HG02938 (cell line): ENCODE measurements around the gene CPD.
"Not testable (repeated sequence)": the region's sequence is repeated elsewhere in the genome, so short reads cannot be mapped to it uniquely, and the experiment has no call there.

ENCODE experiments used
- ATAC-seq: cut with Tn5 transposase; IDR thresholded peaks from one replicate; pipeline ENCODE4 v1.9.1; 2021; ENCODE audit warnings: mild to moderate bottlenecking, moderate library complexity; ENCODE audit not compliant: unreplicated experiment

The CPD gene

GRCh38 chr17:30424471-30424870, 45.7 kb downstream of the CPD start:
- no peak for ATAC-seq

DNA sequence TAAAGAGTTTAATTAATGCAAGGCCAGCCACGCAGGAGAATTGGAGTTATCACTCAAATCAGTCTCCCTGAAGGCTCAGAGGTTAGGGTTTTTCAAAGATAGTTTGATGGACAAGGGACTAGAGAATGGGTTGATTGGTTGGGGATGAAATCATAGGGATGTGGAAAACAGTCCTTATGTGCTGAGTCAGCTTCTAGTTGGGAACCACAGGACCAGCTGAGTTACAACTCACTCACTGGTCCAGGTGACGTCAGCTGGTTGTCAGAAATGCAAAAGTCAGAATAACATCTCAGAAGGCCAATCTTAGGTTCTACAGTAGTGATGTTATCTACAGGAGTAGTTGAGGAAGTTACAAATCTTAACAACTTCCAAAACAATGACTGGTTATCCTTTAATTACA, 47.6 kb downstream of the CPD start:
- ATAC-seq = no peak

DNA sequence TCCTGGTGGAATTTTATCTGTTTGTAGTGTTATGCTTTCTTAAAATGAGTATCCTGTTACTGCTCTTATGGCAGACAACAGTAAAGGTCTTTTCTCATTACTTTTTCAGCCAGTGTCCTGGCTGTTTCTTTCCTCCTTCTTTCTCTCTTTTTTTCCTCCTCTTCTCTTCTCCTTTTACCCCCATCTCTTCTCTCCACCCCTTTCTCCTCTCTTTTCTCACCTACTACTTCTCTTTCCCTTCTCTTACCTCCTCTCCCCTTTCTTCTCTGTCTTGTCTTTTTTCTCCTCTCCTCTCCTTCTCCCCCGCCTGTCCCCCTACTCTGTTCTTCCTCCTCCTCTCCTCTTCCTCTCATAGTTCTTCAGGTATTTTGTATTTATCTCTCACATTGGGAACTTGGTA, 48.9 kb downstream of the CPD start:
- no peak for ATAC-seq

DNA sequence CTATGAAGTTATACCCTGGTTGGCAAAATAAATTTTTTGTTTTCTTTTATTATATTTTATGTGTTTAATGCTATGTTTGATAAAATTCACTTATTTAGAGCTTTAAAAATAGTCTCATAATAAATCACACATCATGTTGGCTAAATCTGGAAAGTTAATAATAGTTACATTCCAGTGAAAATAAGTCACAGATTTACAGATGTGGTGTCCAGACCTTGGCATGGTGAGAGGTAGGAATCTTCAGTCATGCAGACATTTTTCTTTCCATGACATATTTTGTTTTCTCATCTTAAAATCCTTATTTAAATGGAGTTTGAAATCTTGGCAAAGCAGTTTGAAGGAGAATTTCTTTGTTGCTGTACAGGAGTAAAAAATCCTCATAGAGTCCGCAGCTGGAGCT, 50.4 kb downstream of the CPD start:
- no peak for ATAC-seq

DNA sequence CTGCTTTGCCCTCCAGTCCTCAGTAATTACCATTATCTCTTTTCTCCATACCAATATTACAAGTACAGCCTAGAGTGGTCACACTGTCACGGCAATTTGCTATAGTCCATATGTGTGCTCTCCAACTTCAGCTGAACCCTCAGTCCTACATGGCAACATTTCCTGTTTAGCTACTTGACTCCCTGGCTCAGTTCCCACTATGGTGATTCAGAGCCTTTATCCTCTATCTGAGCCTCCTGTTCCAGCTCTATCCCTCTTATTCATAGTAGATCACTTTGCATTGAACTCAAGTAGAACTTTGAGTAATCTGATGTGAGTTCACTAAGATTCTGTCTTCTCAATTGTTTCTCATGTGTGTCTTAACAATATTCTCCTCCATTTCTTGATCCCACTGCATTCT, 54.8 kb downstream of the CPD start:
- ATAC-seq = no peak

GRCh38 chr17:30436729-30437128, 58.0 kb downstream of the CPD start:
- ATAC-seq = no peak

- ATAC-seq = no peak
Observed at GRCh38 chr17:30443721-30444120, 65.0 kb downstream of the CPD start.

DNA sequence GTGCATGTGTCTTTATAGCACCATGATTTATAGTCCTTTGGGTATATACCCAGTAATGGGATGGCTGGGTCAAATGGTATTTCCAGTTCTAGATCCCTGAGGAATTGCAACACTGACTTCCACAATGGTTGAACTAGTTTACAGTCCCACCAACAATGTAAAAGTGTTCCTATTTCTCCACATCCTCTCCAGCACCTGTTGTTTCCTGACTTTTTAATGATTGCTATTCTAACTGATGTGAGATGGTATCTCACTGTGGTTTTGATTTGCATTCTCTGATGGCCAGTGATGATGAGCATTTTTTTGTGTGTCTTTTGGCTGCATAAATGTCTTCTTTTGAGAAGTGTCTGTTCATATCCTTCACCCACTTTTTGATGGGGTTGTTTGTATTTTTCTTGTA, 67.9 kb downstream of the CPD start:
- ATAC-seq = not testable (repeated sequence)

- ATAC-seq = no peak
Observed at GRCh38 chr17:30449480-30449879, 70.8 kb downstream of the CPD start.

GRCh38 chr17:30450125-30451027, 71.6 kb downstream of the CPD start:
- no peak for ATAC-seq

GRCh38 chr17:30454635-30455034, 75.9 kb downstream of the CPD start:
- no peak for ATAC-seq

DNA sequence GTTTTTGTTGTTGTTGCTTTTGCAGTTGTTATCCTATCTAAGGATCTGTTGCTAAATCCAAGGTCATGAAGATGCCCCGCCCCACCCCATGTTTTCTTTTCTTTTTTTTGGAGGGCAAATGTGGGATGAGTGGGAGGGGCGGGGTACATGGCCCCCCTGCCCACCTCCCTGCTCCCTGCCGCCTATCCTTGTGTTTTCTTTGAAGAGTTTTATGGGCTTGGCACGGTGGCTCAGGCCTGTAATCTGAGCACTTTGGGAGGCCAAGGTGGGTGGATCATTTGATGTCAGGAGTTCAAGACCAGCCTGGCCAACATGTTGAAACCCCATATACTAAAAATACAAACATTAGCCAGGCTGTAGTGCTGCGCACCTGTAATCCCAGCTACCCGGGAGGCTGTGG, 79.6 kb downstream of the CPD start:
- ATAC-seq = no peak

DNA sequence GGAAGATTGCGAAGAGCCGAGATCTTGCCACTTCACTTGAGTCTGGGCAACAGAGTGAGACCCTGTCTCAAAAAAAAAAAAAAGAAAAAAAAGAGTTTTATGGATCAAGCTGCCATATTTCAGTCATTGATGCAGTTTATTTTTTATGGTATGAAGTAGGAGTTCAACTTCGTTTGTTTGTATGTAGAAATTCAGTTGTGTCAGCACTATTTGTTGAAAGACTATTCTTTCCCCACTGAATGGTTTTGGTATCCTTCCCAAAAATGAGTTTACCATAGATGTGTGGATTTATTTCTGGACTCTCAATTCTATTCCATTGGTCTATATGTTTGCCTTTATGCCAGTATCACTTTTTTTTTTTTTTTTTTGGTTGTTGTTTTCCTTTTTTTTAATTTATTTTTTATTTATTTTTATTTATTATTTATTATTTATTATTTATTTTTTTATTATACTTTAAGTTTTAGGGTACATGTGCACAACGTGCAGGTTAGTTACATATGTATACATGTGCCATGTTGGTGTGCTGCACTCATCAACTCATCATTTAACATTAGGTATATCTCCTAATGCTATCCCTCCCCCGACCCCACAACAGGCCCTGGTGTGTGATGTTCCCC, 80.2 kb downstream of the CPD start:
- not testable (repeated sequence) for ATAC-seq

- ATAC-seq = no peak
Observed at GRCh38 chr17:30468465-30468864, 89.7 kb downstream of the CPD start.

DNA sequence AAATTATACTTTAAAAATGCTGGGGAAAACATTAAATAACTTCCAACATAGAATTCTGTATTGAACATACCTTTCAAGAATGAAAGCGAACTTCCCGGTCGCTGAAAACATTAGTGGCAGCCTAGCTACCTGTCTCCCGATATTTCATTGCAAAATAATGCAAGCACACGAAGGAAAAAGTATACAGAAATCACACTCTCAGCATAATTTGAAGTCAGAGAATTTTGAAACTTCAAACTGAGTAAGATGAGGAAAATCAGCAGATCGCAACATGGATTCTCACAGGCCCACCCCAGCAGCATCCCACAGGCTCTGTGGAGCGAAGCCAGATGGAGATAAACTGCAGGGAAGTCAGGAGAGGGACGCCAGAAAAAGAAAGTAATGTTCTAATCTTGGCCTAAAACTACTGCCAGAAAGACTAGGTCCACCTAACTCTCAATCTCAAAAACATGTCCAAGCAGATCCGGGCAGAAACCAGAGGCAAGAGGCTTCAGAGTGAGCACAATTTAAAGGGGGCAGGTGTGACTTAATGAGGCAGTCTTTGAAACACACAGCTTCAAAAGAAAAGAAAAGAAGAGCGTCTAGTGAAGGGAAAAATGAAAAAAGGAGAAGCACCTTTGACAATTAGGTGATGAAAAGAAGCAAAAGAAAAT, 93.6 kb downstream of the CPD start:
- ATAC-seq = no peak

- ATAC-seq = no peak
Observed at GRCh38 chr17:30475206-30475605, 96.5 kb downstream of the CPD start.

- no peak for ATAC-seq
Observed at GRCh38 chr17:30476726-30477082, 98.0 kb downstream of the CPD start.

- peak; percentile 84 for ATAC-seq
Observed at GRCh38 chr17:30477083-30477773, 98.5 kb downstream of the CPD start, which contains the start of gene GOSR1. GOSR1 (plus strand) TSS chr17:30477408; CDS start chr17:30477434, 26 bp downstream.

DNA sequence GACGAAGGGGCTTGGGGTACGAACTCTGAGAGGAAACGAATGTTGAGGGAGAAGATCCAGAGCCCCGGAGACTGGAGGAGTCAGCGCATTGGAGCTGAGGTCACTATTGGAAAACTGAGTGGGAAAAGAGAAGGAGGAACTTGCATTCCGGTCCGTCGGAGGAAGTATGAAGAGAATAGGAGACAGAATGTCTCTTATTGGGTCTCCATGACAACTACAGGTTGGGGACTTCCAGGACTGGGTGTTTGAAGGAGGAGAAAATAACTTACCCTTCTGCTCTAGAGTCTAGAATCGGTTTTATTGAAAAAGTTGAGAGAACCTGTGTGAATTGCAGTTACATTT, 99.0 kb downstream of the CPD start:
- no peak for ATAC-seq

DNA sequence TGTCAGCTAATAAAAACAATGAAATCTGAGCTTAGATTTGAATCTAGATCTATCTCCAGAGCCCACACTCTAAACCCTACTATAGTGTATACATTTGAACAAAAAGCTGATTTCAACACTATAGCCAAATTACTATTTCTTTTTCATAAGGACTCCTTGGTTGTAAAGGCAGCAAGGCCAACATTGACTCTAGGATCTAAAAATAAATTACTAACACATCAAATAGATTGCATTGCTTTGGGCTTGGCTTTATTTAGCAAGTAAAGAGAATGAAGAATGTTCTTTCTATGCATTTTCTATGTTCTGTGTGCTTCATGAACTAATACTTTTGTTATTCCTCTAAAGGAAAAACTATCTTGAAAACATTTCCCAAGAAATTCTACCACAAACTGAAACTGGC, 103.8 kb downstream of the CPD start:
- no peak for ATAC-seq

DNA sequence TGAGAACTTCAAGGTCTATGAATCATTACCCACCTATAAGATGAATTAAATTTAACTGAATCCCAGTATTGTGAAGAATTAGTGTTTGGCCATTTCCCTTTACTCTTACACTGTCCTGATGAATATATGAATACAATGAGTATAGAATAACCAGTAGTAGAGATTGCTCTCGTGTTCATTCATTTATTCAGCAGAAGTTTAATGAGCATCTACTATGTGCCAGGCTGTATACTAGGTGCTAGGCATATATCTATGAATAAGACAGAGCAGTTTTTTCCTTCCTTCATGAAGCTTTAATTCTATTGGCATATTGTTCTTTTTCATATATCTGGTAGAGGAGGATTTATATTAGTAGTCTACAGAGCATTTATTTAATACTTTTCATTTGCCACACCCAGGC, 104.4 kb downstream of the CPD start:
- ATAC-seq = no peak
